K562 (cell line): Measurements from ENCODE around the gene FAM117A. TPM values are rescaled to one million over a fixed set of nuclear protein-coding genes. Genes with fewer than 3 reads are reported as not detected.

Experiments used
- ATF6 ChIP-seq: sonication (generic); formaldehyde crosslinking; IDR thresholded peaks from 2 replicates; pipeline ENCODE4 v1.4.0; 2020; ENCODE audit warnings: mild to moderate bottlenecking, missing genetic modification reagents
- CREB3 ChIP-seq: fragments of 450-650 bp; conservative IDR thresholded peaks from 2 replicates; pipeline ENCODE4 v1.6.1; 2016; ENCODE audit warnings: missing genetic modification characterization, low read depth, mild to moderate bottlenecking, missing compliant biosample characterization, moderate library complexity
- E2F6 ChIP-seq, 2 experiments: IDR thresholded peaks; 2 replicates each; pipeline ENCODE4 v1.6.1; 2011; ENCODE audit warnings: borderline replicate concordance in 1 of 2, control low read depth in 1 of 2, low read depth in 1 of 2, low read length in 1 of 2, mild to moderate bottlenecking in 1 of 2, mixed read lengths in 1 of 2, moderate library complexity in 1 of 2; ENCODE audit not compliant: insufficient read depth in 1 of 2, insufficient read length in 1 of 2, poor library complexity in 1 of 2, severe bottlenecking in 1 of 2; ENCODE audit errors: extremely low read depth in 1 of 2
- ESRRA ChIP-seq: fragments of 450-650 bp; IDR thresholded peaks from 2 replicates; pipeline ENCODE4 v1.6.1; 2014; ENCODE audit warnings: low read depth, mild to moderate bottlenecking, moderate library complexity, borderline replicate concordance
- JUND ChIP-seq, 2 experiments: IDR thresholded peaks; 2 replicates in 1 of 2; 3 replicates in 1 of 2; pipeline ENCODE4 v1.6.1; 2011; ENCODE audit warnings: borderline replicate concordance in 2 of 2, low read depth in 2 of 2, low read length in 2 of 2, improper control_type of control experiment in 1 of 2, missing biosample characterization in 1 of 2, missing genetic modification characterization in 1 of 2, missing genetic modification reagents in 1 of 2
- MNT ChIP-seq, 2 experiments: fragments of 450-650 bp; conservative IDR thresholded peaks; 2 replicates each; pipeline ENCODE4 v1.6.1; 2017; ENCODE audit warnings: mild to moderate bottlenecking in 2 of 2, moderate library complexity in 2 of 2
- PRDM10 ChIP-seq: fragments of 450-650 bp; IDR thresholded peaks from 2 replicates; pipeline ENCODE4 v1.6.1; 2018; ENCODE audit not compliant: partially characterized antibody
- SIN3B ChIP-seq: fragments of 450-650 bp; IDR thresholded peaks from 2 replicates; pipeline ENCODE4 v1.6.1; 2017; ENCODE audit warnings: low read depth, mild to moderate bottlenecking, moderate library complexity
- SUPT5H ChIP-seq: fragments of 450-650 bp; IDR thresholded peaks from 2 replicates; pipeline ENCODE4 v1.6.1; 2016
- ZNF184 ChIP-seq: sonication (generic); formaldehyde crosslinking; IDR thresholded peaks from 2 replicates; pipeline ENCODE4 v1.5.0; 2020; ENCODE audit warnings: missing genetic modification reagents
- polyA plus RNA-seq, 8 experiments: library from polyadenylated mRNA; depleted of rRNA in 4 of 8; stranded (reverse) in 5 of 8; unstranded in 3 of 8; fragments of >200 nt; fragmentation: Nextera tagmentation in 2 of 8; fragmentation: Illumina TruSeq in 1 of 8; extraction: Ambion mirVana in 2 of 8; extraction: Trizol in 1 of 8; gene quantifications; 2 replicates each; pipeline versions ENCODE4 v1.2.1 to v1.2.3, GENCODE V29; 2011 to 2014; ENCODE audit warnings: inconsistent platforms in 1 of 8, missing spikeins in 1 of 8
- total RNA-seq, 7 experiments: library from RNA; depleted of rRNA in 6 of 7; stranded (reverse); fragments of >200 nt in 6 of 7; fragmentation: Illumina TruSeq in 2 of 7; extraction: Trizol in 2 of 7; gene quantifications; 2 replicates each; pipeline versions ENCODE4 v1.2.1 to v1.2.3, GENCODE V29; 2011 to 2021; ENCODE audit warnings: low replicate concordance in 1 of 7
- TF ChIP-seq, protein P1 (sequence below): sonication (generic); formaldehyde crosslinking; IDR thresholded peaks from 2 replicates; pipeline ENCODE4 v1.8.0; 2023; ENCODE audit warnings: mild to moderate bottlenecking, missing genetic modification reagents

The FAM117A gene
- total and polyA plus RNA-seq, 9 of the 15 experiments (the other 6 are each of a cell fraction or from before 2014, with no cell fraction given): 3.1 to 79.7 (median 36.6) TPM

GRCh38 chr17:49677933-49678847 lies 85.7 kb downstream of the FAM117A start, which contains the start of gene SPOP (continued):
- TF ChIP-seq MNT (conservative IDR thresholded peaks at IDR 0.05): peak in 1 of 2 experiments; percentile 76
- no peak for TF ChIP-seq ZNF184
- TF ChIP-seq JUND (IDR thresholded peaks at IDR 0.05; ENCODE audit: borderline replicate concordance, low read depth, low read length): peak; percentile 78
- peak; percentile 71; the same call in 1 of the 3 replicates for TF ChIP-seq JUND (tag; IDR thresholded peaks at IDR 0.05; ENCODE audit: borderline replicate concordance, low read depth, low read length)
- peak; percentile 36; the same call in 1 of the 2 replicates for TF ChIP-seq ESRRA
- TF ChIP-seq, protein P1, sequence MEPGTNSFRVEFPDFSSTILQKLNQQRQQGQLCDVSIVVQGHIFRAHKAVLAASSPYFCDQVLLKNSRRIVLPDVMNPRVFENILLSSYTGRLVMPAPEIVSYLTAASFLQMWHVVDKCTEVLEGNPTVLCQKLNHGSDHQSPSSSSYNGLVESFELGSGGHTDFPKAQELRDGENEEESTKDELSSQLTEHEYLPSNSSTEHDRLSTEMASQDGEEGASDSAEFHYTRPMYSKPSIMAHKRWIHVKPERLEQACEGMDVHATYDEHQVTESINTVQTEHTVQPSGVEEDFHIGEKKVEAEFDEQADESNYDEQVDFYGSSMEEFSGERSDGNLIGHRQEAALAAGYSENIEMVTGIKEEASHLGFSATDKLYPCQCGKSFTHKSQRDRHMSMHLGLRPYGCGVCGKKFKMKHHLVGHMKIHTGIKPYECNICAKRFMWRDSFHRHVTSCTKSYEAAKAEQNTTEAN: 0 out of 2 replicates have a peak, but pooled peaks have one; percentile 30
- 0 out of 2 replicates have a peak, but pooled peaks have one; percentile 47 for TF ChIP-seq CREB3 (tag)
- TF ChIP-seq SIN3B: no peak
- TF ChIP-seq PRDM10: peak; percentile 42
- peak; percentile 81 for TF ChIP-seq SUPT5H
- TF ChIP-seq ATF6 (CRISPR knock-in tag): peak; percentile 98
- TF ChIP-seq E2F6 (IDR thresholded peaks at IDR 0.05; ENCODE audit: borderline replicate concordance in 1 of 2, extremely low read depth in 1 of 2, insufficient read depth in 1 of 2, insufficient read length in 1 of 2, low read depth in 1 of 2, low read length in 1 of 2, poor library complexity in 1 of 2, severe bottlenecking in 1 of 2): peak; percentile 100
